Measurements from ENCODE around the gene KCNMB2.

The KCNMB2 gene

GRCh38 chr3:178868681-178869080 lies 332.4 kb downstream of the KCNMB2 start:
- no peak for DNase-seq (ENCODE audit: low read depth in 2 of 2)

- no peak for DNase-seq (ENCODE audit: low read depth in 2 of 2)
Measured at GRCh38 chr3:178870085-178870484, 333.8 kb downstream of the KCNMB2 start.

- no peak for DNase-seq (ENCODE audit: low read depth in 2 of 2)
Measured at GRCh38 chr3:178875157-178875556, 338.9 kb downstream of the KCNMB2 start.

- no peak for DNase-seq (ENCODE audit: low read depth in 2 of 2)
Measured at GRCh38 chr3:178875836-178876235, 339.6 kb downstream of the KCNMB2 start.

- no peak for DNase-seq (ENCODE audit: low read depth in 2 of 2)
Measured at GRCh38 chr3:178880274-178880673, 344.0 kb downstream of the KCNMB2 start.

Measured in stimulated activated CD4-positive, alpha-beta T cell treated with anti-CD3 and anti-CD28 coated beads, Interleukin-12 subunit alpha, Interleukin-12 subunit beta, amount 100 ng/mL, for 24 hours (primary cell).